GM12873 (cell line): ENCODE data around the gene TBK1.

ENCODE experiments used
- CTCF ChIP-seq: IDR thresholded peaks from 2 replicates; pipeline ENCODE4 v1.5.1; 2012; ENCODE audit warnings: low read depth, mild to moderate bottlenecking, moderate library complexity, low read length, control low read depth; ENCODE audit not compliant: insufficient read depth; ENCODE audit errors: missing control alignments

Gene TBK1

GRCh38 chr12:64451687-64452558, at the start of gene TBK1:
Gene TBK1, plus strand, starts transcription at chr12:64452120. Its CDS starts 3,751 bp downstream, at chr12:64455871.
- no peak for TF ChIP-seq CTCF

GRCh38 chr12:64402181-64402580, 49.7 kb upstream of the TBK1 start:
- no peak for TF ChIP-seq CTCF

- TF ChIP-seq CTCF: no peak
Measured at GRCh38 chr12:64403707-64404469, 48.0 kb upstream of the TBK1 start, which contains the start of gene XPOT. Gene XPOT, plus strand, starts transcription at chr12:64404392. Its CDS starts 5,644 bp downstream, at chr12:64410036.

GRCh38 chr12:64404470-64405256, 47.3 kb upstream of the TBK1 start:
- TF ChIP-seq CTCF: no peak

GRCh38 chr12:64407342-64408223, 44.3 kb upstream of the TBK1 start:
- TF ChIP-seq CTCF: no peak

GRCh38 chr12:64411427-64411826, 40.5 kb upstream of the TBK1 start:
- no peak for TF ChIP-seq CTCF
